HG03432 (cell line): Measurements from ENCODE around the gene SEL1L3.

Experiments
- ATAC-seq: cut with Tn5 transposase; IDR thresholded peaks from one replicate; pipeline ENCODE4 v1.9.1; 2021; ENCODE audit warnings: mild to moderate bottlenecking, moderate library complexity; ENCODE audit not compliant: unreplicated experiment

The SEL1L3 gene

DNA sequence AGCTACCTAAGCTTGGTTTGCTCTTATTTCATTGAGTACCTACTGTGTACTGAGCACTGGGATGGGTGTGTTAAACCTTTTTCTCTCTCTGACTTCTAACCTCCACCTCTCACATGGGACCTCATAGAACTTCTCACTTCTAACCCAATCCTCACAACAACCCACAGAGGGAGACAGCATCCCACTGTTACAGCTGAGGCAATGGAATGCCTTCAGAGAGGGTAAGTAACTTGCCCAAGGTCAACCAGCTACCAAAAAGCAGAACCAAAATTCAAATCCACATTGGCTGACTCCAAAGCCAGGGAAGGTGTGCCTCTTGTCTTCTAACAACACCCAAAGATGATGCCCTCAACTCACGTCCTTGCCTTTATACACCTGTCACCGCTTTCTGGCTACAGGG is 5.4 kb downstream of the SEL1L3 start:
- ATAC-seq: no peak

DNA sequence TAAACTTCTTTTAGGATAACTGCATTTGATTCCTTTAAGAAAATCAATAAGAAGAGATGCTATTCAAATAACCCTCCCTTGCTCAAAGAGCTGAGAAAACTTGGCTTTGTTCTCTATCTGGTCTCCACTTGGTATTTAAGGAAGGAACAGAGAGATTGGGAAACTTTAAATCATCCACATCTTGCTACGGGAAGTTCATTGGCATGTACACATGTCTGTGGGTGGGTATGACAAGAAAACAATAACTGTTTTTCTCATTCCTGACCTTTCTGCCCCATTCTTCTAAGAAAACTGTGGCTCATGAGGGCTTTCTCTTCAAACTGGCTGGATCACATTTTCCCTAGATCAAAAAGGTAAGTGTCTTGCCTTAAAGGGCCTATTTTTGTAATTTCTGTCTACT is 6.0 kb downstream of the SEL1L3 start:
- no peak for ATAC-seq

GRCh38 chr4:25852103-25852502 is 10.7 kb downstream of the SEL1L3 start:
- ATAC-seq: no peak

DNA sequence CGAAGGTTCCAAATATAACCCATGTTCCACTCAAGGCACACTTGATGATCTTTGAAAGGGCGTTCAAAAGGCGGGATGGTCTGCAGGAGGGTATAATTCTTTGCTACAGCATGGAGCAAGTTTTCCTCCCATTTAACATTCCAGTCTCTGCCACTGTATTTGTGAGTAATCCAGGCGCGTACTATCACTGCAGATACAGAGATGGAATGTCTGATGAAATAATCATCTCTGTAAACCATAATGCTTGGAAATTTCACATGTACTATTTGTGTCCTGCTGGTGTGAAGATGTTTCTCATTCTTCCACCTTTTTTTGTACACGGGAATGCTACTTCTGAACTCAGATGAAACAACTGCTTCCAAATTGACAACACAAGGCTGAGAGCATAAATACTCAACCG is 15.5 kb downstream of the SEL1L3 start:
- ATAC-seq: no peak

DNA sequence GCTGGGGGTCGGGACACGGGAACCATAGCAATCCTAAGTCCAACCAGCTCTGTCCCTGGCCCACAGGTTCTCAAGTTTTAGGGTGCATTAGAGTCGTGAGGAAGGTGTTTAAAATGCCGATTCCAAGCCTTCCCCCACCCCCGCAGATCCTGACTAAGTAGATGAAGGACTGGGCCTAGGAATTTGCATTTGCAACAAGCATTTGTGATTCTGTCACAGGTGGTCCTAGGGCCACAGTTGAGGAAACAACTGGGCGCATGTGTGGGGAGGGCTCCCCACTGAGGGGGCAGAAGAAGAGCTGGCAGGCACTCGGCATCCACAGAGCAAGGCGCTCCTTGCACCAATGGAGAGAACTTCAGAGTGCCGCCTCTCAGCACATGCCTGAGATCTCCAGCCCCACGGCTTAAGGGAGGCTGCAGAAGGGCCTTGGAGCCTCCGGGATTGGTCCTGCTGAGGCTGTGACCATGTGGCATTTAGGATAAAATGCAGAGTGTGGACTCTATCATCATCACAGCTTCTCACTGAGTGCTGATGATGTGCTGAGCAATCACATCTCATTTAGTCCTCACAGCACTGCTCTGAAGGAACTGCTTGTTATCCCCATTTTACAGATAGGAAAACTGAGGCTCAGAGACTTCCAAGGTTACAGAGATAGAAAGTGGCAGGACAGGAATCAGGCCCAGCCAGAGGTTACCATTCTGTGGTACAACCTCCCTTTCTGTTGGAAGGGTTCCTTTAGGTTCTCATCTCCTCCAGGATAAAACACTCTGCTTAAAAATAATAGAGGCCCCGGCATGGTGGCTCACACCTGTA is 16.7 kb downstream of the SEL1L3 start:
- ATAC-seq: no peak

- ATAC-seq: no peak
Observed at GRCh38 chr4:25844961-25845712, 17.7 kb downstream of the SEL1L3 start.

GRCh38 chr4:25843340-25844097 is 19.3 kb downstream of the SEL1L3 start:
- ATAC-seq: peak; percentile 59

DNA sequence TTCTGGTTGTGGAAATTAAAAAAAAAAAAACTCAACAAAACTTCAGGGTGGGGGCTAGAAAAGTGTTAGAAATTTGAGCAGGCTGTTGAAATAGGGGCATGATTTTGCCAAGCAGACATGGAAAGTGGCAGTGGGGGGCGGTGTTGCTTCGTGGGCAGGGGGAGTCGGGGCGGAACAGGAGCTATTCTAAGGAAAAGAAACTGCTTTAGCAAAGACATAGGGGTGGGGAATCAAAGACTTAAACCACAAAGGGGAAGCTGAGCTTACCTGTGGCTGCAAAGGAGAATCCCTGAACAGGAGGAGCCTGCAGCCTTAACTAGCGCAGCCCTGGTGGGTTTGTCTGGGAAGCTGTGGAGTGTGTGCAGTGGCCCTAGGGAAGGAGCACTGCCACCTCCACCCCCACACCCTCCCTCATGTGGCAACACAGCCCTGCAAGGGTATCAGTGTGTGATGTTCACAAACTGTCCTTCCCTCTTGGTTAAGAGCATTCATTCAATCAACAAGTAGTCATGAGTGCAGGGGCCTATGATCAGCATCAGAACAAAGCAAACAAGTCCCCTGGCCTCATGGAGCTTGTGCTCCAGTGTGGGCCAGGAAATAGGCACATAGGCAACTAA is 20.5 kb downstream of the SEL1L3 start:
- ATAC-seq: peak; percentile 65

- no peak for ATAC-seq
Observed at GRCh38 chr4:25839687-25840086, 23.1 kb downstream of the SEL1L3 start.

GRCh38 chr4:25839233-25839632 is 23.6 kb downstream of the SEL1L3 start:
- ATAC-seq: no peak

DNA sequence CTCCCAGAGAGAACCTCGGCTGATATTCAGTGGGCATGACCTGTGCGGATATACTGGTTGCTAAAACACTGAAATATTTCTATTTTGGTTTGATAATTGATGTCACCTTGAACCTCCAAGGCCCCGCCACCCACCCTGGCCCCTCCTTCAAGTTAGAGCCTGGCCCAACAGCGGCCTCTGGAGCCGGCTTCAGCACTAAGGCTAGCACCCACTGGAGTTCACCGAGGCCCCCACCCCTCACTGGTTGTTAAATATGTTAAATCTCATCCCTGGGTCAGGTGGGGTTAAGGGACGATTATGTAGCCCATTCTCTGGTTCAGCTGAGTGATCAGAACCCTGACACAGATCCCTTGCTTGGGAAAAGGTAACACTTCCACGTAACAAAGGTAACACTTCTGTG is 24.3 kb downstream of the SEL1L3 start:
- ATAC-seq: no peak

- ATAC-seq: no peak
Observed at GRCh38 chr4:25837107-25837506, 25.7 kb downstream of the SEL1L3 start.

- no peak for ATAC-seq
Observed at GRCh38 chr4:25835384-25835783, 27.4 kb downstream of the SEL1L3 start.

DNA sequence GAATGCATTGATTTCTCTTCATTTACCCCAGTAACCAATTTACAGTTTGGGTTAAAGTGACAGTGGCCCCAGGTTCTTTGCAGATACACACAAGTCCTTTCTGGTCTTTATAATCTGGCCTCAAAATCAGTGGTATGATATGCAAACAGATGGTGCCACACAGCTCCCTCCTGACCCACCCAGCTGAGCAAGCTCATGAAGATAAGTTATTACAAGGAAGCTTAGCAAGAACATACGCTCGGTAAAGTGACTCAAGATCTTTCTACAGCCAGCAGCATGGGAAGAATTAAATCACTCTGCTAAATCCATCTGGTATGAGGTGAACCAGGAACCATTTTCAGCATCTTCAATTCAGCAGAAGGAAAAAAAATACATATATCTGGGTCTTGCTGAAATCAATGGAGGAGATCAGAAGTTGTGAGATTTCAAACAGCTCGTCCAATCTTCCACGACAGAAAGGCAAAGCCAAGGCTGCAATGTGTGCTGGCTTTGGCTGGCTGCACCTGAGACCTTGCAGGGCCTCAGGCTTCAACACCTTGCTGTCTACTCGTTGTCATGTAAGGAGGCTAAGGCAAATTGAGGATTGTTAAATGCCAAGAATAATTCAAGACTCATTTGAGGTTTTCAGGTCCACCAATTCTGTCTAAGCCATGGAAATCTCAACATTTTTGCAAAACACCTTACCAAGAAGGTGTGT is 28.2 kb downstream of the SEL1L3 start:
- ATAC-seq: no peak

- no peak for ATAC-seq
Observed at GRCh38 chr4:25830548-25830947, 32.2 kb downstream of the SEL1L3 start.

- ATAC-seq: no peak
Observed at GRCh38 chr4:25827897-25828296, 34.9 kb downstream of the SEL1L3 start.

DNA sequence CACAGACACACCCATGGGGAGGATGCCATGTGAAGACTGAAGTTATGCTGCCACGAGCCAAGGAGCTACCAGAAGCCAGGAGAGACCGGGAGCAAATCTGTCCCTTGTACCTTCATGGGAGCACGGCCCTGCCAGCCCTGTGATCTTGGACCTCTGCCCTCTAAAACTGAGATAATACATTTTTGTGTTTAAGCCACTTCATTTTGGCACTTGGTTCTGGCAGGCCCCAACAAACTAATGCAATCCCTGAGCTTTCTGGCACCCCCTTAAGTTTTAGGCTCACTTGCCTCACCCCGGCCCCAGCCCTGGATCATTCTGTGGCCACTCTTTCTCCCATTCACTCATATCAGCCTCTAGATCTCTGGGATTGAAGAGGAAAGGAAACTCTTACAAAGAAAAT is 35.4 kb downstream of the SEL1L3 start:
- no peak for ATAC-seq

GRCh38 chr4:25826074-25826752 is 36.6 kb downstream of the SEL1L3 start:
- no peak for ATAC-seq

DNA sequence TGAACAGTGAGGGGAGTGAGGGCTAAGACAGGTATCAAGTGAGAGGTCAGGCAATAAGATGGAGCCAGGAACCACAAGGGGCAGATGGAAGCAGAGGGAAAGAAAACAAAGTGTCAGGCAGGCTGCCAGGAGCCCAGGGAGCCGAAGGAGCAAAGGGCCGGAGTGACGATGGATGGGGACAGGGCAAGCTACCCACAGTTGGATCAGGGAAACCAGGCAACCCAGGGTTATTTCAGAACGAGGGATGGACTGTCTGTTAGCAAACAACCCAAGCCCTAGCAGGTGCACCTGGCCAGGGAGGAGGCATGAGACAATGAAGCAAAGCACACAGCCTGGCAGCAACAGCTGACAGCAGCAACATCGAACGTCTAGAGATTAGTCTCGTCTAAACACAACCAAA is 39.2 kb downstream of the SEL1L3 start:
- no peak for ATAC-seq

GRCh38 chr4:25821899-25822298 is 40.9 kb downstream of the SEL1L3 start:
- ATAC-seq: no peak
